ENCODE results near the gene LMO3.

Gene LMO3

GRCh38 chr12:16606117-16606200 lies at the start of gene LMO3:
Gene LMO3, minus strand, starts transcription at chr12:16606162. Its CDS starts 5,302 bp downstream, at chr12:16600860.
- no peak for DNase-seq

DNA sequence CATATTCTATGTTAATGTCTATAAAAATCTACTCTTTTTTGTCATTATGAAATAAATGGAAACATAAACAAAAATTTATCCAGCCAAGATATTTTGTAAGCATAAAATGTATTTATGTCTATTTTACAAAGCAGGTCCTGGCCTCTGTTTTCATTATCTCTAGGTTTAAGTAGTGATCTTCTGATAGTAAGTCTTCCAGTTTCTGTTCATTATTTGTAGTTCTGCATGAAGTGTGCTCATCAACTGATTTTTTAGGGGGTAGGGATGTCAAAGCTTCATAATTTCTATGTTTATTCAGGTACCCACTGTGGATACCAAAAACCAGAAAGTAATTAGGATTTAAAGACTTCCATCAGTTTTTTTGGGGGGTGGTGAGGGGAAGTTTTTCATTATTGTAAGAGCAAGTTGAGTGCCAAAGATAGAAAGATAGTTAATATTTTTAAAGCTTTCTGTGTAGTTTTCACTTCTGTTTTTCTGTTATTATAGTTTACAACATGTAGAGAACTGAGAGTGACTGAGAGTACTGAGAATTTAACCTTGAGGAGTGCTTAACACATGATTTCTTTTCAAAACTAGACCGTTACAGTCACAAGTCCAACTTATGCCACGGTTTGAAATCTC lies 30.6 kb upstream of the LMO3 start:
- DNase-seq = no peak

GRCh38 chr12:16634786-16635185 lies 28.8 kb upstream of the LMO3 start:
- no peak for DNase-seq

- DNase-seq = no peak
Observed at GRCh38 chr12:16626991-16627390, 21.0 kb upstream of the LMO3 start.

DNA sequence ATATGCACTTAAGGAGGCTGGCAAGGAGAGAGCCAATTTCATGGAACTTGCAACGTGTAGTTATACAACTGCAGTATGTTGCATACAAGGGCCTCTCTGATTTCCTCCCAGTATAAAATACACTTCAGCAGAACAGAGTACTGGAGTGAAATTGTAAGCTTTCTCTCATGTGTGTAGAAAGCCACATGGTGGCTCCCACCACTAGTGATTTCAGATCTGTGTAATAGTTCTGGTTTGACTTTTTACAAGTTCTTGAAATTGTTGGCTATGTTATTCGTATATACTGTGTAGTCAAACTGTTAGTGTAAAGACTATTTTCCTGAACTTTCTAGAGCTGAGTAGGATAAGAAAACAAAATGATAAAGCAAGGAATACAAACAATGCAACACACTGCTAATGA lies 16.4 kb upstream of the LMO3 start:
- no peak for DNase-seq

DNA sequence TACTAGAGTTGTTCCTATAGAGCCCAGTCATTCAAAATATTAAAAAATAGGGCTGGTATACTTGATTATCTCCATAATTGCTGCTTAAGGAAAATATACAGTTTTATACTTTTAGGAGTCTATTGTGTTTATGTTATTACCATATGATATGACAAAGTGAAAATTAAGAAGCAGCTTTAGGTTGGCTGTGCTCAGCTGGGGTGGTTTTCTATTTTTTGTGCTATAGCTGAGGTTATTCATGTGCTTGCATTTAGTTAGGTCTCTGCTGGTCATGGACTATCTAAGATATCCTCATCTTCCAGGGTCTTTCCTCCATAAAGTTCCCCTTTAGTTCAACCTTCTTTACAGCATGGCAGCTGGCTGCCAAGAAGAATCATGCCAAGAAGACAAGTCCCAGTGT lies 13.6 kb upstream of the LMO3 start:
- no peak for DNase-seq

- no peak for DNase-seq
Observed at GRCh38 chr12:16618256-16618655, 12.3 kb upstream of the LMO3 start.

DNA sequence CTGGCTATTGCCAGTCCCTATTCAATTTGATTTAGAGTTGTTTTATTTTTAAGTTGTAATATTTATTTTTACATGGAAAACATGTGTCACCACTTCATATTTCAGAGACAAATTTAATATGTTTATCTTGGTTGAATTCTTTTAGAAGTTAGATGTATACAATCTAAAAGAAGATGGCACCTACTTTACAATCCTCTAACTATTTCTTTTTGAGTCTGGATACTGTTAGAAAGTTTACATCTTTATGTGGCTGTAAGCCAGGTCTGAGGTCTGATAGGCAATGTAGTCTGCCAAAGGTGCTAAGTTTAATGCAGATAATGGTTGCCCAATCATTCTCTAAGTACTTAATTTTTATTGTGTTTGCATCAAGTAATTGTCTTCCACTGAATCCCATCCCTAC lies 7.2 kb upstream of the LMO3 start:
- DNase-seq = no peak

GRCh38 chr12:16612647-16613046 lies 6.7 kb upstream of the LMO3 start:
- no peak for DNase-seq

DNA sequence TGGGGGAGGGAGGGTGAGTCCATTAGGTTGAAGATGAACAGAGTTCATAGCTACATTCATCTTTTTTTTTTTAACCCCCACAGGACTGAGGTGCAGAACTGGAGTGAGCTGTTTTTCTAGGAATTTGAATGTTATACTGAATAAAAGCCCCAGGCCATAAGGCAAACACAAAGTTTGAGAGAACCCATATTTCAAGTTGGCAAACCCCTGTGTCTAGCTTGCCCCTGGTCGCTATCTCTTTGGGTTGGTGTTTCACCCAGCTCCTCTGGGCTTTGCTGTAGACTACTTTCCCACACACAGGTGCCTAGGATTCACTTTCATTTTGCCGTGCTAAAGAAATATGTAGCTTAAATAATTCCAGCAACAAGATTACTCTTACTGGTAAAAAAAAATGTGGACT lies 5.2 kb upstream of the LMO3 start:
- DNase-seq = no peak

DNA sequence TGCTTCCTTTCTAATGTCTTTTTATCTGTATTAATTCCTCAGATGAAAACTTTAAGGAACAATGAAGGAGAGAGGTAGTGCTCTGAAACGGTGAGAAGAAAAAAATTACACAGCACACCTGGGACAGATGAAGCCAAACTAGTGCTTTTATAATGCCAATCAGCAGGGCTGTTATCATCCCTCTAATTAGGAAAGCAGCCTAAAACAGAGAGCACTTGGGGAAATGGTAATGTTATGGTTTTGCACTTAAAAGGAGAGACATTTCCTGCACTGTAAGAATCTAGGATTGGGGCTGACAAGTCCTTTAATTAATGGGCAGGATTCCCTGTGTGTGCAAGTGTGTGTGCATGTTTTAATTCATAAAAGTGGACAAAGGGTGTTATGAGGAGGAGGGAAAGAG lies 4.8 kb upstream of the LMO3 start:
- DNase-seq = no peak

- DNase-seq = no peak
Observed at GRCh38 chr12:16610001-16610585, 4.1 kb upstream of the LMO3 start.

GRCh38 chr12:16608946-16609539 lies 3.1 kb upstream of the LMO3 start:
- DNase-seq = no peak

DNA sequence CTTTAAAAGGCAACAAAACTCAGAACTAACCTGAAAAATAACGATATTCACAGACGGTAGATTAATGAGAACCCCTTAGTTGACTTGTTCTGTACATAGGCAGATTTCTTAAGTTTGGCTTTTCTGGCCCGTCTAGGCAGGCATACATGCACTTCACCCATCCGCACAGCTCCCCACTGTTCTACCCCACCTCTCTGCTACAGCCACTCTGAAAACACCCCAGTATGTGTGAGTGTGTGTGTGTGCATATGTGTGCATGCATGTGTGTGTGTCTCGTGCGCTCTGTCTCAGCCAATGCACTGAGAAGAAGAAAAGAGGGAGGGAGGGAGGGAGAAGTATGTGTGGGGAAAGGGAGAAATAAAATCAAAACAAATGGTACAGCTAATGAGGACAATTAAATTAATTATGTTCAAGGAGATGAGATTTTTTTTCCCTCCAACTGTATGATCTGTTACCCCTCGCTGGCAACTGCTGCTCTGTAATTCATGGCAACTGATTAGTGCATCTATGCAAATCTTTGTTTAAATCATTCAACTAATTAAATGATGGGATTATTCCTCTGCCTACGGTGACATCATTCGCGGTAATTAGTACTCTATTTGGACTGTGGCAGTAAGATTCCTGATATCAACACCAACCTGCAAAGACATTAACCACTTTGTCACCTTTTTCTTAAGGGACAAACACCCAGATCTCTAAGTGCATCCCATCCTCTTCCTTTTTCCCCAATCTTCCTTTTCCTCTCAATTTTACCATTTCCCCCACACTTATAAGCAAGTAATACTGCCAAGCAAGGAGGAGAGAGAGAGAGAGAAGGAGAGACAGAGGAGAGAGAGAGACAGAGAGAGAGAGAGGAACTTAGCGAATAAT lies 2.2 kb upstream of the LMO3 start:
- DNase-seq = no peak

GRCh38 chr12:16606991-16607390 lies 1.0 kb upstream of the LMO3 start:
- no peak for DNase-seq

DNA sequence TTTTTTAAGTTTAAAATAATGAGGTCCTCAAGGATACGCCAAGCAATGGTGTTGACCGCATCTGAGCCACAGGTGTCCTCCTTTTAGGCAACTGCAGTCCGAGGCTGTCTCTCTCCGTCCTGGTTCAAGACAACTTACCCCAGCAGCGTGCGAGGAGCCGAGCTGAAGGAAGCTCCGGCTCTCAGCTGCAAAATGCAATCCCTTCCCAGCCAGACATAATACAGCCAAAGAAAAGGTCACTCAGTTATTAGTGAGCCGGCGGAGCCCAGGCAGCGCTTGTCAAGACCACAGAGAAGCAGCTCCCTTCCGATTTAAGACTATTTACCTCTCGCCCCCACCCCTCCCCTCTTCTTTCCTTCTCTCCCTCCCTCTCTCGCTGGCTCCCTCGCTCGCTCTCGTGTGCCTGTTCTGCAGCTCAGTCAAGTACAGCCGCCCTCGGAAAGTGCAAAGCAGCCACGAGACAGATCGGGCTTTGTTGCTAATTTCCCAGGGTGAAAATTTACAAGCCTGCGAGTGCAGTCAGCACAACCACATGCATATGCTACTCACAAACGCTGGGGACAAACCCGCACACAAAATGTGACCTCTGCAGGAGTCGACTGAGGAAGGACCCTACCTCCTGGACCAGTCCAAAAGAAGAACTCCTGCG lies 363 bp upstream of the LMO3 start:
- no peak for DNase-seq

GRCh38 chr12:16605642-16606116 lies 283 bp downstream of the LMO3 start:
- DNase-seq = no peak

GRCh38 chr12:16604596-16605252 lies 1.2 kb downstream of the LMO3 start:
- DNase-seq = no peak

GRCh38 chr12:16603916-16604575 lies 1.9 kb downstream of the LMO3 start:
- no peak for DNase-seq

GRCh38 chr12:16603260-16603915 lies 2.6 kb downstream of the LMO3 start:
- no peak for DNase-seq

GRCh38 chr12:16602412-16602811 lies 3.5 kb downstream of the LMO3 start:
- no peak for DNase-seq

DNA sequence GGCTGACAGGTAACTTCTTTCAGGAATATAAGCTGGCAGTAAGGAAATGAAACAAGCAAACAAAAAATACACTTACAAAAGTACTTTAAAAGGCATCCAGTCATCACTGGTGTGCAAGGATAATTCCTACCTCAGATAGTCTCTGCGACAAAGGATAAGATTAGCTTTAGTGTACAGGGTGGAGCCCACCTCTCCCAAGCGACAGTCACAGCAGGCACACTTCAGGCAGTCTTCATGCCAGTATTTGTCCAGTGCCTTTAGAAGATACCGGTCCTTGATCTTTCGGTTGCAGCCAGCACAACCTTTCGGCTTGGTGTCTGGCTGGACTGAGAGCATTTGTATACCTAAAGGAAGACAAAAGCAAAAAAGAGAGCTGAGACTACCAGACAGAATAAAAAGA lies 5.4 kb downstream of the LMO3 start:
- DNase-seq = no peak
